ENCODE results near the gene ING3. TPM values are rescaled to one million over a fixed set of nuclear protein-coding genes. Genes with fewer than 3 reads are reported as not detected.

The ING3 gene
- polyA plus RNA-seq, 3 donors from 2014 or later: 29.5 to 33.7 (median 31.4) TPM

DNA sequence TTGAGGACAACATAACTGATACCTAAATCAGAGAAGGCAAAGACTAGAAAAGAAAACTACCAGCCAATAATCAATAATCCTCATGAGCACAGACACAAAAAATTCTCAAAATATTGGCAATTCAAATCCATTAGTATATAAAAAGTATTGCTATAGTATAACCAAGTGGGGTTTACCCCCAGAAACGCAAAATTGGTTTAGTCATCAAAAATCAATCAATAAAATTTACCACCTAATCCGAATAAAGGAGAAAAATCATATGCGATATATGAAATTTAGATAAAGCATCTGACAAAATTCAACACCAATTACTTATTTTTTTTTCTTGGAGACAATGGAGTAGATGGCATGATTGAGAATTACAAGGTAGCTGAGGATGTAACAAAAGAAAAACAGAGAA is 11.2 kb upstream of the ING3 start:
- H3K27ac Mint-ChIP-seq: no peak overlapping the region
- H3K36me3 Mint-ChIP-seq: no peaks in the 10 kb centered on the region
- no peak overlapping the region for H3K4me3 Mint-ChIP-seq
- H3K9me3 Mint-ChIP-seq: no peaks in the 10 kb centered on the region
- no peak for DNase-seq
- H3K4me1 Mint-ChIP-seq: no peaks in the 10 kb centered on the region
- peaks cover 0 to 4% (median 4%) of the 10 kb centered on the region in 3 donors for H3K27me3 Mint-ChIP-seq (ENCODE audit: low read depth in 3 of 3)

DNA sequence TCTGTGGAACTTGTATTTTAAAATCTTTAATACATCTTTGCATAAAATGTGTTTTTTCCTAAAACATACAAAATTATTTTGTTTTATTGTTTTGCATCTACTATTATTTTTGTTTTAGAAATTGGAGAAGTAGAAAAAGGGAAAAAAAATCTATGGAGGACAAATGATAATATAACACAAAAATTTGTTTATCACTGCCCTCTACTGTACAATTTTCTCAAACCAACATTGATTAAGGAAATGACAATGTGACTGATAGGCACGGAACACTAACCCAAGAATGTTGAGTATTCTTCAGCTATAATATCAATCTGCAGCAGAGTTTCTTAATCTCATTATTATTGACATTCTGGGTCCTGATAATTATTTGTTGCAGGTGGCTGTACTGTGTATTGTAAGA is 9.5 kb upstream of the ING3 start:
- H3K27ac Mint-ChIP-seq: no peak overlapping the region
- peaks cover 0 to 7% (median 4%) of the 10 kb centered on the region in 3 donors for H3K27me3 Mint-ChIP-seq (ENCODE audit: low read depth in 3 of 3)
- no peaks in the 10 kb centered on the region for H3K4me1 Mint-ChIP-seq
- H3K36me3 Mint-ChIP-seq: no peaks in the 10 kb centered on the region
- H3K4me3 Mint-ChIP-seq: no peak overlapping the region
- H3K9me3 Mint-ChIP-seq: no peaks in the 10 kb centered on the region
- no peak for DNase-seq

DNA sequence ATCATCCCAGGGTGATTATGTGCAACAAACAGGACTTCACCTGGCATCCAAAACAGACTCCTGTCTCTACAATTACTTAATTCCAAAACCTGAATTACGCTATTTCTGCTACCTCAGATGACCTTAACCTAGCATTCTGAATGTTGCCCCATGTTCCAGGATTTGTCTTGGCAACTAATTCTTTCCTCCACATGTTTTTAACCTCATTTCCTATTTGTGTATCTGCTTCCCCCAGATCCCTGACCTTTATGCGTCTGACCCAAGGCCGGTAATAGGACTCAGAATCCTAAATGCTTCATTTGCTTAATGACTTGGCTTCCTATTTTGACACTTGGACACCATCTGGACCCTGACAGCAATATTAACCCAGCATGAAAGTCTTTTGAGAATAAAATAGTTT is 8.7 kb upstream of the ING3 start:
- Mint-ChIP-seq H3K9me3 (no peaks in the 10 kb centered on the region), H3K4me1 (no peaks in the 10 kb centered on the region), H3K27me3 (ENCODE audit: low read depth in 3 of 3) (peaks cover 0 to 7% (median 4%) of the 10 kb centered on the region in 3 donors), H3K36me3 (no peaks in the 10 kb centered on the region), H3K27ac (no peak overlapping the region), H3K4me3 (no peak overlapping the region)
- no peak for DNase-seq

DNA sequence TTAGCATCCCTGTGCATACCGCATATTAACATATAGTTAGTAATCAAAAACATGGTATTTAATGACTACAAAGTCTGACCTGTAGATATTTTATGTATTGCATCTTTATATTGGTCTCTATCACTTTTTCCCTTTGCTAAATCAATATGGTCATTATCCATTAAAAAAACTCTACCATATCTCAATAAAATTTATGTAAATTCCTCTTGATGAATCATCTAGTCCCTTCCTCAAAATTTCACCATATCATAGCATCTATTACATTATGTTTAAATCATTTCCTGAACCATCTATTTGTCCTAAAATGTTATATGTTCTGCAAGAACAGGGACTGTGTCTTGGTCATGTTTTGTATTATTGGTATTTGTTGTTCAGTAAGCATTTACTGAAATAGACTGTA is 7.7 kb upstream of the ING3 start:
- H3K4me1 Mint-ChIP-seq: no peaks in the 10 kb centered on the region
- H3K9me3 Mint-ChIP-seq: no peaks in the 10 kb centered on the region
- DNase-seq: no peak
- H3K4me3 Mint-ChIP-seq: no peak overlapping the region
- peaks cover 0 to 5% (median 4%) of the 10 kb centered on the region in 3 donors for H3K27me3 Mint-ChIP-seq (ENCODE audit: low read depth in 3 of 3)
- no peak overlapping the region for H3K27ac Mint-ChIP-seq
- H3K36me3 Mint-ChIP-seq: no peaks in the 10 kb centered on the region

DNA sequence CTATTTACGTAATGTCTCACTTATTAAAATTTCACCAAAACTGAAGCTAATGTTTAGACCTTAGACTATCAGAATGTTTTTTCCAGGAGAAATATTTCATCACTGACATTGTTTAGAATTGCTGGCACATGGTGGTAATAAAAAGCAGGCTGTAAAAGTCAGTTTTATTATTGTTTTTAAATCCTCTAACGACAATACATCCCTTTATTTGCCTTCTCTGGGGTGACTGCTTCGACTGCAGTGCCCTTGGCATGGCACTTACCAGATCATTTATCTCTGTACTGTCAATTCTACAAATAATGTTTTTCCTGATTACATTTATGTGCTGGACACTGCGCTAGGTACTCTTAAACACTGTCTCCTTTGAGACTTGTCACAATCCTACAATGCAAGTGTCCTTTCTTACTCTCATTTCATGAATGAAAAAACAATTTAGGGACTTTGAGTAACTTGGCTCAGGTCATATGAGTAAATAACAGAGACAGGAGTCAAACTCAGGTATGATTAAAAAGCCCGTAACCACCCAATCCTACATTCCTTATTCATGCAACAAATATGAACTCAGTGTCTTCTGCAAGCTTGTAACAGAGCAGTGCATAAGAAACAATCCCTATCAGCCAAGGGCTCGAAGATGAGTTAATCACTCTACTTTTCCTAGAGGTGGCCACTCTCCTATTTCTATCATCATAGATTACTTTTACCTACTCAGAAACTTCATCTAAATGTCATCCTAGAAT is 5.6 kb upstream of the ING3 start:
- peaks cover 9 to 11% of the 10 kb centered on the region in 2 donors for H3K4me1 Mint-ChIP-seq
- H3K27ac Mint-ChIP-seq: no peak overlapping the region
- no peak for DNase-seq
- peaks cover 1 to 9% (median 5%) of the 10 kb centered on the region in 3 donors for H3K27me3 Mint-ChIP-seq (ENCODE audit: low read depth in 3 of 3)
- peaks cover 0 to 2% (median 0%) of the 10 kb centered on the region in 6 donors for H3K9me3 Mint-ChIP-seq
- no peak overlapping the region for H3K4me3 Mint-ChIP-seq
- H3K36me3 Mint-ChIP-seq: no peaks in the 10 kb centered on the region

DNA sequence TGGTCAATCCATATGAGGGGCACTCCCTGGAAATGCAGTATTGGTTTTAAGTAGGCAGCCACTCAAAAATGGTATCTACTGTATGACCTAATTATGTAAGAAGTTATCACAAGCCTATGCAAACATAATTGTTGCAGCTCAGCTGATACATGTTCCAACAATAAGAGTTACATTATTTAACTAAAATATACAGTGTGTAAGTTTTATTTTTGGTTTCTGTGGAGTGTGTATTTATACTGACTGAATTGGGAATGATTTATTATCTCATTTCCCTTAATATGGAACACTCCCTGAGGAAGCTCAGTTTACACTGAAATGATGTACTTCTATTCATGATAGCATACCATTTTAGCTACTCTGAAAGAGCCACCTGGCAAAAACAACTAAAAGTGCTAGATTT is 2.6 kb upstream of the ING3 start:
- peaks cover 25 to 33% of the 10 kb centered on the region in 2 donors for H3K4me1 Mint-ChIP-seq
- peaks cover 13 to 18% (median 16%) of the 10 kb centered on the region in 3 donors for H3K27me3 Mint-ChIP-seq (ENCODE audit: low read depth in 3 of 3)
- H3K4me3 Mint-ChIP-seq: peak overlapping the region in 1 of 5 donors; percentile 64
- no peak overlapping the region for H3K27ac Mint-ChIP-seq
- H3K9me3 Mint-ChIP-seq: peaks cover 0 to 2% (median 0%) of the 10 kb centered on the region in 6 donors
- no peak for DNase-seq
- peaks cover 0 to under 1% (median 0%) of the 10 kb centered on the region in 3 donors for H3K36me3 Mint-ChIP-seq

DNA sequence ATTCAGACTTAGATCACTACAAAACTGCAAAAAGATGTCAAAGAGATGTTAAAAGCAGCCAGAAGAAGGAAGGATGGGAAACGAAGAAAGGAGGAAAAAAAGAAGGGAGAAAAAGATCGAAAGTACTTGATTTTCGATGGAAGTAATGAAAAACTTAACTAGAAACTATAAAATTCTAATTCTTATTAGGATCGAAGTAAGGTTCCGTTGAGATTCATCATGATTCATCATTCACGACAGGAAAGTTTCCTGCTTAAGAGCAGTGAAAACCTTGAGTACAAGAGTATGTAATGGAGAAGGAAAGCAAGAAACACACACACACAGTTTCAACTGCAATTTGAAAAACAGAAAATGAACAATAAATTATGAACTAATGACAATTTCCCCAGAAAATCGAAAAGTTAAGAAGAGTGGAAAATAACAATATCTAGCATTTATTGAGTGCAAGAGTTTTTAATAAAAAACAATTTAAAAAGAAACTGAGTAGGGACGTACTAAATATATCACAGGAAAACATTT is 1.1 kb upstream of the ING3 start:
- Mint-ChIP-seq H3K4me1 (peaks cover 28 to 36% of the 10 kb centered on the region in 2 donors), H3K36me3 (peaks cover 0 to 3% (median 0%) of the 10 kb centered on the region in 3 donors), H3K9me3 (peaks cover 0 to 2% (median 0%) of the 10 kb centered on the region in 6 donors), H3K27ac (peak overlapping the region in 5 of 6 donors; percentile 98 to 99 (median 98)), H3K4me3 (peak overlapping the region; percentile 91 to 99 (median 97)), H3K27me3 (ENCODE audit: low read depth in 3 of 3) (peaks cover 13 to 18% (median 16%) of the 10 kb centered on the region in 3 donors)
- no peak for DNase-seq

DNA sequence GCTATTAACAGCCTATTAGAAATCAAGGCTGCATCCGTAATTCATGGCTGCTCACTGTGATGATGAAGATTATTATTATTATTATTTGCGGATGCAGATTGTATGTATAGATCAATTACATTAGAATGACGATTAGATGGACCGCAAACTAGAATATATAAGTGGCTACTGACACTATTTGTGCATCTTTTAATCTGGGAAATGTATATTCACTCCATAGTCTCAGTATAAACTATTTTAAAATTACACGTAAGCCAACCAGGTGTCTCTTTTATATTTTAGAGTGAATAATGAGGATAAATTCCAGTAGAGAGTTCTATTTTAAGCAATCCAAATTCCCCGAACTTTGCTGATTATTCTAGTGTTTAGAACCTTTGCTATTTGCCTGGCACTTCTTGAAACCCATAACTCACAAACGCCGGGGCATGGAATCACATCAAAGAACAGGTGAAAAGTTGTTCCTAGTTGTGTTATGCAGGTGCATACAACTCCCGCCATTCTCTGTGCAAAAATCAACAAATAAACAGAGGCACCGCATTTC is 509 bp upstream of the ING3 start:
- DNase-seq: no peak
- peaks cover 0 to 2% (median 0%) of the 10 kb centered on the region in 6 donors for H3K9me3 Mint-ChIP-seq
- H3K4me1 Mint-ChIP-seq: peaks cover 28 to 36% of the 10 kb centered on the region in 2 donors

DNA sequence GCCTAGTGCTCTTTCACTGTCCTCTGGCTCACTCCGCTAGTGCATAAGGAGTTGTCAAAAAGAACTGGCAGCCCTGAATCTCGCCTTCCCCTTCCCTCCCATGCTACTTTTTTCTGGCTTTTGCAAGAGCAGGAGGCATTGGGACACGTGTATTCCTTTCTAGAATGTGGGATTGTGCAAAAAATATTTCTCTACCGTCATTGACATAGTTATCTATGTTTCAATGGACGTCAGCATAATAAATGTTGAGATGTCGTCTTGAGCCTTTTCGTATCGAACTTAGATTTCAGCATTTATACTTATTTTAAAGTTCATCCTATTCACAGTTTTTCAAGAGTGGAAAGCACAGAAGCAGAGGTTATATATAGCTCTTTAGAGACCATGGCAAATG is 727 bp downstream of the ING3 start:
- peaks cover 0 to 2% (median 0%) of the 10 kb centered on the region in 6 donors for H3K9me3 Mint-ChIP-seq
- peaks cover 28 to 41% of the 10 kb centered on the region in 2 donors for H3K4me1 Mint-ChIP-seq
- no peak for DNase-seq
- H3K36me3 Mint-ChIP-seq: peaks cover 8 to 11% (median 9%) of the 10 kb centered on the region in 3 donors
- H3K27me3 Mint-ChIP-seq (ENCODE audit: low read depth in 3 of 3): peaks cover 13 to 16% (median 14%) of the 10 kb centered on the region in 3 donors
- peak overlapping the region; percentile 91 to 99 (median 97) for H3K4me3 Mint-ChIP-seq
- peak overlapping the region; percentile 98 to 99 (median 98) for H3K27ac Mint-ChIP-seq

More for the DNA sequence above, 509 bp upstream of the ING3 start:
- peaks cover 13 to 16% (median 16%) of the 10 kb centered on the region in 3 donors for H3K27me3 Mint-ChIP-seq (ENCODE audit: low read depth in 3 of 3)
- peak overlapping the region; percentile 98 to 99 (median 98) for H3K27ac Mint-ChIP-seq
- peaks cover 0 to 3% (median 3%) of the 10 kb centered on the region in 3 donors for H3K36me3 Mint-ChIP-seq
- H3K4me3 Mint-ChIP-seq: peak overlapping the region; percentile 91 to 99 (median 97)

DNA sequence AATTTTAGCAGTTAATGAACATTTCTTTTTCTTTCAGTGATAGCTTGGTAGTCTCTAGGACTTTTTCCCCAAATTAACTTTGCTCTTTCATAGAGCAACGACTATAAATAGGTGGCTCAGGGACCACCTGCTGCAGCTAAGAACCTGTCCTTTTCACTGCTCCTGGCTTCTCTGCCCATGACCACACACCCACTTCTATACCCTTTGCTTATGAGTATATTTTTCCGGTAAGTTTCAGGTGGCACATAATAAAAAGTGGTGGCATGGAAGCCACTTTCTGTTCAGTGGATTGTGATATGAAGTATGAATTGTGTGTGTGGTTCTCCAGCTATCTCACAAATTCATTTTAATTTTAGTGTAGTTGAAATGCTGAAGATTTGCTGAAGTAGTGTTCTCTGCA is 1.2 kb downstream of the ING3 start:
- Mint-ChIP-seq H3K36me3 (peaks cover 9 to 13% (median 11%) of the 10 kb centered on the region in 3 donors), H3K4me3 (peak overlapping the region; percentile 91 to 99 (median 97)), H3K27ac (peak overlapping the region; percentile 98 to 99 (median 98)), H3K27me3 (ENCODE audit: low read depth in 3 of 3) (peaks cover 13 to 16% (median 14%) of the 10 kb centered on the region in 3 donors), H3K9me3 (peaks cover 0 to 2% (median 0%) of the 10 kb centered on the region in 6 donors), H3K4me1 (peaks cover 28 to 41% of the 10 kb centered on the region in 2 donors)
- no peak for DNase-seq

DNA sequence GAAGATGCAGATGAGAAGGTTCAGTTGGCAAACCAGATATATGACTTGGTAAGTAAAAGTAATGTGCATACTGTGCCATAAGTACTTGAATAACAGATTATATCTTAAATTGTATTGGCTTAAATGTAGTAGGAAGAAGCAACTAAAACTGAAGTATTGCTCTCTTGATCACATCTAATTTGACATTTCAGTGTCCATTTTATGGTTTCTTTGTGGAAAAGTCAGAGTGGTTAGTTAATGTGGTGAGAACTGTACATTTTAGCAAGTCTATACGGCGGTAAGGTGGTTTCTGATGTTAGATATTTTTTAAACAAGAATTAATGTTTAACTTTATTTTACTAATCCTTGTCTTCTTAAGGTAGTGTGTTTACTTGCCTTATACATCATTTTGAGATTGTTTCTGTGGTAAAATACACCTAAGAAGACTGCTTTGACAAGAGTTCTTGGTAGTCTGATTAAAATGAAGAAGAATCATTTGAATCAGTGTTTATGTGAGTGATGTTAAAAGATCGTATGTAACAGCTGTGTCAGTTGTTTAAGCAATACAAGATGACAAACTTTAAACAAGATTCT is 5.1 kb downstream of the ING3 start:
- H3K36me3 Mint-ChIP-seq: peaks cover 9 to 14% (median 14%) of the 10 kb centered on the region in 3 donors
- peaks cover 6 to 10% (median 7%) of the 10 kb centered on the region in 3 donors for H3K27me3 Mint-ChIP-seq (ENCODE audit: low read depth in 3 of 3)
- H3K4me3 Mint-ChIP-seq: no peak overlapping the region
- H3K27ac Mint-ChIP-seq: peak overlapping the region in 4 of 6 donors; percentile 13 to 57 (median 49)
- no peaks in the 10 kb centered on the region for H3K9me3 Mint-ChIP-seq
- peaks cover 21 to 37% of the 10 kb centered on the region in 2 donors for H3K4me1 Mint-ChIP-seq
- no peak for DNase-seq

DNA sequence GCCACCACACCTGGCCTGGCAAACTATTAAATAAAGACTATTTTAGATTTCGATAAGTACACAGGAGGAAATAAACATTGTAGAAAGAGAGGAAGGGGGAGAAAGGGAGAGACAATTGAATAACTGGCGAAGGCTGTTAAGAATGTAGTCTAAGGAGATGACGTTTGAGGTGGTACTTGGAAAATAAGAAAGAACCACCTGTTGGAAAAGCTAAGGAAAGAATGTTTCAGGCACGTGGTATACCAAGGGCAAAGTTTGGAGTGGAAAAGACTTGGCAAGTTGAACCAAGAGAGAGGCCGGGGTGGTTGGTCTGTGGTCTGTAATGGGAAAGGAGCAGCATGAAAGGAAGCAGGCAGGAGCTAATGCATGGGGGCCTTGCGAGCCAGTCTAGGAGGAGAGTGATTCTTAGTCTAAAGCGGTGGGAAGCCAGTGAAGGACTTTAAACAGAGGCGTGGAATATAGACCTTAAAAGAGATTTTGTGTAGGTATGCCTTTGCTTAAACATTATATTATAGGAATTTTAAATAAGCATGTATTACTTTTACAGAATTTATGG is 9.4 kb downstream of the ING3 start:
- H3K4me1 Mint-ChIP-seq: peaks cover 15 to 52% of the 10 kb centered on the region in 2 donors
- H3K4me3 Mint-ChIP-seq: no peak overlapping the region
- H3K27ac Mint-ChIP-seq: peak overlapping the region in 3 of 6 donors; percentile 8 to 15 (median 9)
- DNase-seq: no peak
- peaks cover 0 to 2% (median 1%) of the 10 kb centered on the region in 3 donors for H3K27me3 Mint-ChIP-seq (ENCODE audit: low read depth in 3 of 3)
- peaks cover 10 to 21% (median 18%) of the 10 kb centered on the region in 3 donors for H3K36me3 Mint-ChIP-seq
- no peaks in the 10 kb centered on the region for H3K9me3 Mint-ChIP-seq

DNA sequence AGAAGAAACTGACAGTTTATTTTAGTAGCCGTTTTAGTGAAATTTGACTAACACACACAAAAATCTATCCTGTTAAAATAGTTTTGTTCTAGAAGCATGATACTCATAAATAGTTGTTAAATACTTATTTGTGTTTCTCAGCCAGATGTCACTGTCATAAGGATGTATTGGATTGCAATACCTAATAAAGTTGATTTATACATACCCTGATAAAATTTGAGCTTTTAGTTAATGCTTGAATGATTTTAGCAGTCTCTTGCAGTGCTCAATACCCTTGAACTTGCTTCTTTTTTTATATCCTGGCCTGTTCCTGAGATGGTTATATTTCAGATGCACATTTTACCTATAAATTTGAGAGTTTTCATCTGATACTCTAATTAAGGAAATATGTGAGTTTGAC is 10.1 kb downstream of the ING3 start:
- H3K36me3 Mint-ChIP-seq: peaks cover 11 to 23% (median 19%) of the 10 kb centered on the region in 3 donors
- H3K27me3 Mint-ChIP-seq (ENCODE audit: low read depth in 3 of 3): peaks cover 0 to 2% (median 1%) of the 10 kb centered on the region in 3 donors
- H3K4me1 Mint-ChIP-seq: peaks cover 15 to 48% of the 10 kb centered on the region in 2 donors
- no peak overlapping the region for H3K4me3 Mint-ChIP-seq
- H3K27ac Mint-ChIP-seq: no peak overlapping the region
- H3K9me3 Mint-ChIP-seq: no peaks in the 10 kb centered on the region
- no peak for DNase-seq
